LNCAP (cell line): ENCODE measurements around the gene LSMEM2.

Experiments used
- TF ChIP-seq, protein P1 (sequence below): fragments of 450-650 bp; IDR thresholded peaks from 2 replicates; pipeline ENCODE4 v1.5.1; 2017; ENCODE audit warnings: mild to moderate bottlenecking

The LSMEM2 gene

GRCh38 chr3:50337175-50337861 is 58.4 kb downstream of the LSMEM2 start:
- TF ChIP-seq, protein P1, sequence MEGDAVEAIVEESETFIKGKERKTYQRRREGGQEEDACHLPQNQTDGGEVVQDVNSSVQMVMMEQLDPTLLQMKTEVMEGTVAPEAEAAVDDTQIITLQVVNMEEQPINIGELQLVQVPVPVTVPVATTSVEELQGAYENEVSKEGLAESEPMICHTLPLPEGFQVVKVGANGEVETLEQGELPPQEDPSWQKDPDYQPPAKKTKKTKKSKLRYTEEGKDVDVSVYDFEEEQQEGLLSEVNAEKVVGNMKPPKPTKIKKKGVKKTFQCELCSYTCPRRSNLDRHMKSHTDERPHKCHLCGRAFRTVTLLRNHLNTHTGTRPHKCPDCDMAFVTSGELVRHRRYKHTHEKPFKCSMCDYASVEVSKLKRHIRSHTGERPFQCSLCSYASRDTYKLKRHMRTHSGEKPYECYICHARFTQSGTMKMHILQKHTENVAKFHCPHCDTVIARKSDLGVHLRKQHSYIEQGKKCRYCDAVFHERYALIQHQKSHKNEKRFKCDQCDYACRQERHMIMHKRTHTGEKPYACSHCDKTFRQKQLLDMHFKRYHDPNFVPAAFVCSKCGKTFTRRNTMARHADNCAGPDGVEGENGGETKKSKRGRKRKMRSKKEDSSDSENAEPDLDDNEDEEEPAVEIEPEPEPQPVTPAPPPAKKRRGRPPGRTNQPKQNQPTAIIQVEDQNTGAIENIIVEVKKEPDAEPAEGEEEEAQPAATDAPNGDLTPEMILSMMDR = no peak
